ENCODE results near the gene ABRACL. TPM values are rescaled to one million over a fixed set of nuclear protein-coding genes. Genes with fewer than 3 reads are reported as not detected.

ABRACL gene
- total RNA-seq, 2 donors from 2014 or later, result 69.6 to 115 TPM

- Mint-ChIP-seq H3K27me3 (no peaks in the 10 kb centered on the region), H3K36me3 (no peaks in the 10 kb centered on the region), H3K27ac (no peak overlapping the region), H3K9me3 (no peaks in the 10 kb centered on the region), H3K4me1 (ENCODE audit: low read depth in 2 of 2) (no peaks in the 10 kb centered on the region), H3K4me3 (no peak overlapping the region)
- ATAC-seq (no peak), DNase-seq (ENCODE audit: low spot score) (no peak)
Measured at GRCh38 chr6:139053382-139053781, 24.8 kb downstream of the ABRACL start.

- H3K36me3 Mint-ChIP-seq, result no peaks in the 10 kb centered on the region
- DNase-seq (ENCODE audit: low spot score) (no peak), ATAC-seq (no peak)
- H3K27ac Mint-ChIP-seq, result no peak overlapping the region
- no peaks in the 10 kb centered on the region for H3K27me3 Mint-ChIP-seq
- no peaks in the 10 kb centered on the region for H3K4me1 Mint-ChIP-seq (ENCODE audit: low read depth in 2 of 2)
- H3K9me3 Mint-ChIP-seq, result no peaks in the 10 kb centered on the region
- H3K4me3 Mint-ChIP-seq, result no peak overlapping the region
Measured at GRCh38 chr6:139054001-139054400, 25.5 kb downstream of the ABRACL start.

GRCh38 chr6:139055709-139056108, 27.2 kb downstream of the ABRACL start:
- no peaks in the 10 kb centered on the region for H3K36me3 Mint-ChIP-seq
- H3K4me3 Mint-ChIP-seq, result no peak overlapping the region
- DNase-seq (ENCODE audit: low spot score) (no peak), ATAC-seq (no peak)
- H3K9me3 Mint-ChIP-seq, result no peaks in the 10 kb centered on the region
- no peaks in the 10 kb centered on the region for H3K4me1 Mint-ChIP-seq (ENCODE audit: low read depth in 2 of 2)
- no peak overlapping the region for H3K27ac Mint-ChIP-seq
- H3K27me3 Mint-ChIP-seq, result peaks cover 0 to 2% of the 10 kb centered on the region in 2 donors

- Mint-ChIP-seq H3K36me3 (no peaks in the 10 kb centered on the region), H3K27ac (no peak overlapping the region), H3K27me3 (peaks cover 0 to 9% of the 10 kb centered on the region in 2 donors), H3K4me3 (no peak overlapping the region), H3K4me1 (ENCODE audit: low read depth in 2 of 2) (no peaks in the 10 kb centered on the region), H3K9me3 (no peaks in the 10 kb centered on the region)
- ATAC-seq (no peak), DNase-seq (ENCODE audit: low spot score) (no peak)
Measured at GRCh38 chr6:139058029-139058428, 29.5 kb downstream of the ABRACL start.

- Mint-ChIP-seq H3K4me1 (ENCODE audit: low read depth in 2 of 2) (no peaks in the 10 kb centered on the region), H3K36me3 (no peaks in the 10 kb centered on the region), H3K27me3 (peaks cover 0 to 9% of the 10 kb centered on the region in 2 donors), H3K9me3 (no peaks in the 10 kb centered on the region), H3K4me3 (no peak overlapping the region), H3K27ac (no peak overlapping the region)
- DNase-seq (ENCODE audit: low spot score) (no peak), ATAC-seq (no peak)
Measured at GRCh38 chr6:139060332-139060731, 31.8 kb downstream of the ABRACL start.

- Mint-ChIP-seq H3K27ac (no peak overlapping the region), H3K4me3 (no peak overlapping the region), H3K36me3 (no peaks in the 10 kb centered on the region), H3K27me3 (peaks cover 0 to 9% of the 10 kb centered on the region in 2 donors), H3K9me3 (no peaks in the 10 kb centered on the region), H3K4me1 (ENCODE audit: low read depth in 2 of 2) (no peaks in the 10 kb centered on the region)
- ATAC-seq (no peak), DNase-seq (ENCODE audit: low spot score) (no peak)
Measured at GRCh38 chr6:139062932-139063646, 34.5 kb downstream of the ABRACL start.

GRCh38 chr6:139064981-139065665, 36.6 kb downstream of the ABRACL start:
- H3K27ac Mint-ChIP-seq, result no peak overlapping the region
- ATAC-seq (no peak), DNase-seq (ENCODE audit: low spot score) (no peak)
- H3K9me3 Mint-ChIP-seq, result no peaks in the 10 kb centered on the region
- H3K4me3 Mint-ChIP-seq, result no peak overlapping the region
- H3K27me3 Mint-ChIP-seq, result peaks cover 0 to 9% of the 10 kb centered on the region in 2 donors
- no peaks in the 10 kb centered on the region for H3K36me3 Mint-ChIP-seq
- no peaks in the 10 kb centered on the region for H3K4me1 Mint-ChIP-seq (ENCODE audit: low read depth in 2 of 2)

GRCh38 chr6:139066080-139066479, 37.5 kb downstream of the ABRACL start:
- H3K4me3 Mint-ChIP-seq, result no peak overlapping the region
- no peak overlapping the region for H3K27ac Mint-ChIP-seq
- peaks cover 0 to 5% of the 10 kb centered on the region in 2 donors for H3K27me3 Mint-ChIP-seq
- no peak for ATAC-seq
- DNase-seq (ENCODE audit: low spot score), result no peak
- H3K36me3 Mint-ChIP-seq, result no peaks in the 10 kb centered on the region
- H3K4me1 Mint-ChIP-seq (ENCODE audit: low read depth in 2 of 2), result no peaks in the 10 kb centered on the region
- no peaks in the 10 kb centered on the region for H3K9me3 Mint-ChIP-seq

- H3K9me3 Mint-ChIP-seq, result no peaks in the 10 kb centered on the region
Measured at GRCh38 chr6:139068846-139069245, 40.3 kb downstream of the ABRACL start.

GRCh38 chr6:139073118-139073517, 44.6 kb downstream of the ABRACL start:
- ATAC-seq, result no peak
- no peak overlapping the region for H3K27ac Mint-ChIP-seq
- H3K4me3 Mint-ChIP-seq, result no peak overlapping the region
- no peak for DNase-seq (ENCODE audit: low spot score)
- H3K27me3 Mint-ChIP-seq, result no peaks in the 10 kb centered on the region
- H3K4me1 Mint-ChIP-seq (ENCODE audit: low read depth in 2 of 2), result no peaks in the 10 kb centered on the region
- H3K9me3 Mint-ChIP-seq, result no peaks in the 10 kb centered on the region
- H3K36me3 Mint-ChIP-seq, result no peaks in the 10 kb centered on the region

More at GRCh38 chr6:139068846-139069245, 40.3 kb downstream of the ABRACL start:
- DNase-seq (ENCODE audit: low spot score), result no peak
- Mint-ChIP-seq H3K27me3 (no peaks in the 10 kb centered on the region), H3K4me1 (ENCODE audit: low read depth in 2 of 2) (no peaks in the 10 kb centered on the region), H3K36me3 (no peaks in the 10 kb centered on the region), H3K27ac (no peak overlapping the region), H3K4me3 (no peak overlapping the region)
- ATAC-seq, result no peak

GRCh38 chr6:139079018-139079417, 50.5 kb downstream of the ABRACL start:
- Mint-ChIP-seq H3K9me3 (no peaks in the 10 kb centered on the region), H3K27me3 (no peaks in the 10 kb centered on the region), H3K4me1 (ENCODE audit: low read depth in 2 of 2) (no peaks in the 10 kb centered on the region), H3K36me3 (no peaks in the 10 kb centered on the region), H3K4me3 (no peak overlapping the region), H3K27ac (no peak overlapping the region)
- ATAC-seq, result no peak
- no peak for DNase-seq (ENCODE audit: low spot score)

GRCh38 chr6:139080255-139080920, 51.8 kb downstream of the ABRACL start:
- Mint-ChIP-seq H3K27ac (no peak overlapping the region), H3K36me3 (no peaks in the 10 kb centered on the region), H3K4me1 (ENCODE audit: low read depth in 2 of 2) (no peaks in the 10 kb centered on the region), H3K9me3 (no peaks in the 10 kb centered on the region), H3K27me3 (no peaks in the 10 kb centered on the region), H3K4me3 (no peak overlapping the region)
- ATAC-seq (no peak), DNase-seq (ENCODE audit: low spot score) (no peak)

- DNase-seq (ENCODE audit: low spot score) (no peak), ATAC-seq (no peak)
- Mint-ChIP-seq H3K9me3 (no peaks in the 10 kb centered on the region), H3K4me1 (ENCODE audit: low read depth in 2 of 2) (no peaks in the 10 kb centered on the region), H3K27ac (no peak overlapping the region), H3K27me3 (peaks cover 0 to 2% of the 10 kb centered on the region in 2 donors), H3K36me3 (no peaks in the 10 kb centered on the region), H3K4me3 (no peak overlapping the region)
Measured at GRCh38 chr6:139081471-139081870, 52.9 kb downstream of the ABRACL start.

GRCh38 chr6:139082370-139082769, 53.8 kb downstream of the ABRACL start:
- no peak for DNase-seq (ENCODE audit: low spot score)
- H3K27ac Mint-ChIP-seq, result no peak overlapping the region
- no peak for ATAC-seq
- peaks cover 2 to 4% of the 10 kb centered on the region in 2 donors for H3K27me3 Mint-ChIP-seq
- no peaks in the 10 kb centered on the region for H3K36me3 Mint-ChIP-seq
- H3K9me3 Mint-ChIP-seq, result no peaks in the 10 kb centered on the region
- no peak overlapping the region for H3K4me3 Mint-ChIP-seq
- no peaks in the 10 kb centered on the region for H3K4me1 Mint-ChIP-seq (ENCODE audit: low read depth in 2 of 2)

All from natural killer cell treated with Interleukin-12 subunit alpha and Interleukin-12 subunit beta and Interleukin-15 and Interleukin-18, amount 100 ng/mL, for 72 hours (primary cell).